Panc1 (cell line): ENCODE data around the gene GRAMD1B.

Experiments used
- POLR2AphosphoS5 ChIP-seq: IDR thresholded peaks from 2 replicates; pipeline ENCODE4 v1.6.1; 2012; ENCODE audit warnings: mild to moderate bottlenecking, low read depth, low read length, moderate library complexity
- SIN3A ChIP-seq: IDR thresholded peaks from 2 replicates; pipeline ENCODE4 v1.6.1; 2012; ENCODE audit warnings: low read depth, mild to moderate bottlenecking, low read length, moderate library complexity, borderline replicate concordance; ENCODE audit not compliant: insufficient read depth
- TCF7L2 ChIP-seq: IDR thresholded peaks from 2 replicates; pipeline ENCODE4 v1.6.1; 2011; ENCODE audit warnings: mild to moderate bottlenecking, low read depth, low read length, inconsistent platforms
- TF ChIP-seq, protein P1 (sequence below): fragments of 450-650 bp; IDR thresholded peaks from 2 replicates; pipeline ENCODE4 v1.5.1; 2017; ENCODE audit warnings: mild to moderate bottlenecking
- TF ChIP-seq, protein P2 (sequence below), 2 experiments: IDR thresholded peaks; 2 replicates each; pipeline ENCODE4 v1.6.1; 2011 to 2012; ENCODE audit warnings: low read depth in 2 of 2, control low read depth in 1 of 2, low read length in 1 of 2, mild to moderate bottlenecking in 1 of 2, moderate library complexity in 1 of 2; ENCODE audit not compliant: insufficient read depth in 1 of 2

DNA sequence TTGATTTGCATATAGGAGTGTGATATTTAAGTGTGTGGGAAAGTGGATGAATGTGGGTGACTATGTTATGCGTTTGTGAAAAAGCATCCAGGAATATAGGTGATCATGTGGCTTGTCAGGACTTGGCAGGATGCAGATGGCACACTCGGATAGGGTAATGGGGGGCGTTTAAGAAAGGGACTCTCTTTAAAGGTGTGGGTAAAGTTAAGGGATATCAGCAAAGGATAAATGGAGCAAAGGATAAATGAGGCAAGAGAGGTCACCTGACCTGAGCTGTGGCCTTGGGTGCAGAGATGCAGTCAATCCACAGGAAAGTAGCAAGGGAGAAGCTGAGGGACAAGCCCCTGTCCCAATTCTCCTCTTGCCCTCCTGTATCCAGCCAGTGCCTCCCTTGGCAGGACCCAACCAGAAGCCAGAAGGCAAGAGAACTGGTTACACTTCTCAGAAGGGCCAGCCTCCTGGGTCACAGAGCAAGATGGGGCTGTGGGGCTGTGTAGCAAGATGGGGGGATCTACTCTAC is 47.5 kb upstream of the GRAMD1B start:
- TF ChIP-seq, protein P1, sequence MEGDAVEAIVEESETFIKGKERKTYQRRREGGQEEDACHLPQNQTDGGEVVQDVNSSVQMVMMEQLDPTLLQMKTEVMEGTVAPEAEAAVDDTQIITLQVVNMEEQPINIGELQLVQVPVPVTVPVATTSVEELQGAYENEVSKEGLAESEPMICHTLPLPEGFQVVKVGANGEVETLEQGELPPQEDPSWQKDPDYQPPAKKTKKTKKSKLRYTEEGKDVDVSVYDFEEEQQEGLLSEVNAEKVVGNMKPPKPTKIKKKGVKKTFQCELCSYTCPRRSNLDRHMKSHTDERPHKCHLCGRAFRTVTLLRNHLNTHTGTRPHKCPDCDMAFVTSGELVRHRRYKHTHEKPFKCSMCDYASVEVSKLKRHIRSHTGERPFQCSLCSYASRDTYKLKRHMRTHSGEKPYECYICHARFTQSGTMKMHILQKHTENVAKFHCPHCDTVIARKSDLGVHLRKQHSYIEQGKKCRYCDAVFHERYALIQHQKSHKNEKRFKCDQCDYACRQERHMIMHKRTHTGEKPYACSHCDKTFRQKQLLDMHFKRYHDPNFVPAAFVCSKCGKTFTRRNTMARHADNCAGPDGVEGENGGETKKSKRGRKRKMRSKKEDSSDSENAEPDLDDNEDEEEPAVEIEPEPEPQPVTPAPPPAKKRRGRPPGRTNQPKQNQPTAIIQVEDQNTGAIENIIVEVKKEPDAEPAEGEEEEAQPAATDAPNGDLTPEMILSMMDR = no peak
- TF ChIP-seq SIN3A (no peak), TCF7L2 (no peak), POLR2AphosphoS5 (no peak)
- TF ChIP-seq, protein P2, sequence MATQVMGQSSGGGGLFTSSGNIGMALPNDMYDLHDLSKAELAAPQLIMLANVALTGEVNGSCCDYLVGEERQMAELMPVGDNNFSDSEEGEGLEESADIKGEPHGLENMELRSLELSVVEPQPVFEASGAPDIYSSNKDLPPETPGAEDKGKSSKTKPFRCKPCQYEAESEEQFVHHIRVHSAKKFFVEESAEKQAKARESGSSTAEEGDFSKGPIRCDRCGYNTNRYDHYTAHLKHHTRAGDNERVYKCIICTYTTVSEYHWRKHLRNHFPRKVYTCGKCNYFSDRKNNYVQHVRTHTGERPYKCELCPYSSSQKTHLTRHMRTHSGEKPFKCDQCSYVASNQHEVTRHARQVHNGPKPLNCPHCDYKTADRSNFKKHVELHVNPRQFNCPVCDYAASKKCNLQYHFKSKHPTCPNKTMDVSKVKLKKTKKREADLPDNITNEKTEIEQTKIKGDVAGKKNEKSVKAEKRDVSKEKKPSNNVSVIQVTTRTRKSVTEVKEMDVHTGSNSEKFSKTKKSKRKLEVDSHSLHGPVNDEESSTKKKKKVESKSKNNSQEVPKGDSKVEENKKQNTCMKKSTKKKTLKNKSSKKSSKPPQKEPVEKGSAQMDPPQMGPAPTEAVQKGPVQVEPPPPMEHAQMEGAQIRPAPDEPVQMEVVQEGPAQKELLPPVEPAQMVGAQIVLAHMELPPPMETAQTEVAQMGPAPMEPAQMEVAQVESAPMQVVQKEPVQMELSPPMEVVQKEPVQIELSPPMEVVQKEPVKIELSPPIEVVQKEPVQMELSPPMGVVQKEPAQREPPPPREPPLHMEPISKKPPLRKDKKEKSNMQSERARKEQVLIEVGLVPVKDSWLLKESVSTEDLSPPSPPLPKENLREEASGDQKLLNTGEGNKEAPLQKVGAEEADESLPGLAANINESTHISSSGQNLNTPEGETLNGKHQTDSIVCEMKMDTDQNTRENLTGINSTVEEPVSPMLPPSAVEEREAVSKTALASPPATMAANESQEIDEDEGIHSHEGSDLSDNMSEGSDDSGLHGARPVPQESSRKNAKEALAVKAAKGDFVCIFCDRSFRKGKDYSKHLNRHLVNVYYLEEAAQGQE (IDR thresholded peaks at IDR 0.05; ENCODE audit: insufficient read depth in 1 of 2, low read depth in 2 of 2, low read length in 1 of 2) = no peak
